Stomach smooth muscle (tissue), 2 donors: Measurements from ENCODE around the gene CD300C.
"Not testable (repeated sequence)": the region's sequence is repeated elsewhere in the genome, so short reads cannot be mapped to it uniquely, and the experiment has no call there.

Source experiments
- H3K27ac ChIP-seq: one replicate; pipeline ENCODE4 v1.7.0; 2013; ENCODE audit warnings: mild to moderate bottlenecking, low read length, inconsistent platforms
- H3K27me3 ChIP-seq, 2 donors: one replicate each; pipeline ENCODE4 v1.7.0; 2013; ENCODE audit warnings: low read length in 2 of 2; ENCODE audit not compliant: insufficient read depth in 2 of 2, control insufficient read depth in 1 of 2
- H3K36me3 ChIP-seq, 2 donors: one replicate each; pipeline ENCODE4 v1.7.0; 2013; ENCODE audit warnings: low read length in 2 of 2; ENCODE audit not compliant: control insufficient read depth in 2 of 2, insufficient read depth in 2 of 2
- H3K4me1 ChIP-seq: one replicate; pipeline ENCODE4 v1.7.0; 2013; ENCODE audit warnings: low read length; ENCODE audit not compliant: control insufficient read depth, insufficient read depth
- H3K4me3 ChIP-seq, 2 donors: one replicate each; pipeline ENCODE4 v1.7.0; 2013; ENCODE audit warnings: low read length in 2 of 2
- H3K9ac ChIP-seq, 2 donors: one replicate each; pipeline ENCODE4 v1.7.0; 2013; ENCODE audit warnings: low read length in 2 of 2, mild to moderate bottlenecking in 1 of 2
- H3K9me3 ChIP-seq, 2 donors: one replicate each; pipeline ENCODE4 v1.7.0; 2013; ENCODE audit warnings: low read length in 2 of 2; ENCODE audit not compliant: control insufficient read depth in 2 of 2
- donor health status: healthy.
- donor health status: Pancreatic carcinoma.

CD300C gene

GRCh38 chr17:74513987-74514631 is 31.8 kb downstream of the CD300C start:
- no peak overlapping the region for H3K9ac ChIP-seq
- no peaks in the 10 kb centered on the region for H3K36me3 ChIP-seq
- no peak overlapping the region for H3K27ac ChIP-seq
- H3K4me1 ChIP-seq, result no peaks in the 10 kb centered on the region
- no peak overlapping the region for H3K4me3 ChIP-seq
- peaks cover 0 to 3% of the 10 kb centered on the region in 2 donors for H3K9me3 ChIP-seq
- peaks cover 0 to 6% of the 10 kb centered on the region in 2 donors for H3K27me3 ChIP-seq

DNA sequence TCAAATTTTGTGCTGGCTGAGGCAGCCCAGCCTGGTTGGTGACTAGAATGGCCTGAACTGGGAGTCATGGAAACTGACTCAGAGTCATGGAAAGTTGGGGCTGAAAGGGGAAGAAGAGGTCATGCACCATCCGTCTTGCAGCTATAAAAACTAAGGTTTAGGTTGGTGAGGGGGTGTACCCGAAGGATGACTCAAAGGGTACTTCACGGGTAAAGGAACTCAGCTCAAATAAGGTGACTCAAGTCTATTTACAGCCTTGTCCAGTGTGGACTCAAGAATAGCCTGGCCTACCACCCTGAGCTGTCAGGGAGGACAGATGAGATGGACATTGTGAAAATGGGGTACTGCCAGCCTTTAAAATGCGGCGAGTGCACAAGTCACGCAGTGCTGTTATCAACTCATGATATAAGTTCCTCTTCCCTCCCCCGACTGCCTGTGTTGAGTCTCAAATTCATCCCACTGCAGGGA is 33.3 kb downstream of the CD300C start:
- Histone ChIP-seq H3K36me3 (no peaks in the 10 kb centered on the region), H3K9ac (no peak overlapping the region), H3K4me3 (no peak overlapping the region), H3K27ac (no peak overlapping the region), H3K9me3 (peaks cover 0 to 3% of the 10 kb centered on the region in 2 donors), H3K4me1 (no peaks in the 10 kb centered on the region), H3K27me3 (peaks cover 0 to 6% of the 10 kb centered on the region in 2 donors)

- no peaks in the 10 kb centered on the region for H3K4me1 ChIP-seq
- H3K9ac ChIP-seq, result no peak overlapping the region
- H3K4me3 ChIP-seq, result no peak overlapping the region
- no peak overlapping the region for H3K27ac ChIP-seq
- H3K9me3 ChIP-seq, result peaks cover 0 to 3% of the 10 kb centered on the region in 2 donors
- H3K36me3 ChIP-seq, result no peaks in the 10 kb centered on the region
- H3K27me3 ChIP-seq, result peaks cover 0 to 6% of the 10 kb centered on the region in 2 donors
Observed at GRCh38 chr17:74512036-74512435, 33.9 kb downstream of the CD300C start.

GRCh38 chr17:74508156-74508555 is 37.8 kb downstream of the CD300C start:
- no peak overlapping the region for H3K4me3 ChIP-seq
- H3K36me3 ChIP-seq, result no peaks in the 10 kb centered on the region
- H3K9me3 ChIP-seq, result peaks cover 0 to 3% of the 10 kb centered on the region in 2 donors
- no peak overlapping the region for H3K27ac ChIP-seq
- no peaks in the 10 kb centered on the region for H3K4me1 ChIP-seq
- H3K27me3 ChIP-seq, result peaks cover 0 to 6% of the 10 kb centered on the region in 2 donors
- no peak overlapping the region for H3K9ac ChIP-seq

DNA sequence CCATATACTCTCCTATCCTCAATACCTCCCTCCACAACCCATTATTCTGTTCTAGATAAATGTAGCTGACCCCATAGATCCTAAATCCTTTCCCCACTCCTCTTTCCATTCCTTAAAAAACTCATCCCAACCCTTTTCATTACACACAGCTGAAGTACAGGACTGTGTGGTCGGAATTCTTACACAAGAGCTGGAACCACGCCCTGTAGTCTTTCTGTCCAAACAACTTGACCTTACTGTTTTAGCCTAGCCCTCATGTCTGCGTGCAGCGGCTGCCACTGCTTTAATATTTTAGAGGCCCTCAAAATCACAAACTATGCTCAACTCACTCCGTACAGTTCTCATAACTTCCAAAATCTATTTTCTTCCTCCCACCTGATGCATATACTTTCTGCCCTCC is 42.0 kb downstream of the CD300C start:
- not testable (repeated sequence) for H3K4me1 ChIP-seq, H3K36me3 ChIP-seq

GRCh38 chr17:74502861-74503260 is 43.1 kb downstream of the CD300C start:
- Histone ChIP-seq H3K4me3 (no peak overlapping the region), H3K9me3 (no peaks in the 10 kb centered on the region), H3K27ac (no peak overlapping the region), H3K4me1 (no peaks in the 10 kb centered on the region), H3K9ac (no peak overlapping the region), H3K36me3 (no peaks in the 10 kb centered on the region), H3K27me3 (no peaks in the 10 kb centered on the region)

More for the DNA sequence above, 42.0 kb downstream of the CD300C start:
- not testable (repeated sequence) for H3K9ac ChIP-seq, H3K27me3 ChIP-seq, H3K4me3 ChIP-seq, H3K9me3 ChIP-seq, H3K27ac ChIP-seq

GRCh38 chr17:74499992-74500391 is 45.9 kb downstream of the CD300C start:
- no peaks in the 10 kb centered on the region for H3K4me1 ChIP-seq
- no peaks in the 10 kb centered on the region for H3K9me3 ChIP-seq
- H3K4me3 ChIP-seq, result no peak overlapping the region
- no peak overlapping the region for H3K9ac ChIP-seq
- no peak overlapping the region for H3K27ac ChIP-seq
- H3K36me3 ChIP-seq, result no peaks in the 10 kb centered on the region
- H3K27me3 ChIP-seq, result peaks cover 0 to 3% of the 10 kb centered on the region in 2 donors

DNA sequence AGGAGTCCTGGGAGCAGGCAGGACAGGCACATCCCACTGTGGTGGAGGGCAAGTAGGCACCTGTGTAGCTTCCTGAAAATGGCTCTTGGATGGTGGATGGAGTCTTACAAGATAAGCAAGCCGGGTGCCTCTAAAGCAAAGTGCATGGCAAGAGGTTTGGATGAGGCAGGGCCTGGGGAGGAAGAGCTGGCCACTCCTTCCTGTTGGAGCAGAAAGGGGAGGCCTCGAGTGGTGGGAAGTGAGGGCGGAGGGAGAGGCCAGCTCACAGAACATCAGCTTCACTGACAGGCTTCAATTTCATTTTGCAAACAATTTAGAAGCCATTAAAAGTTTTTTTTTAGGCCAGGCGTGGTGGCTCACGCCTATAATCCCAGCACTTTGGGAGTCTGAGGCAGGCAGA is 48.4 kb downstream of the CD300C start:
- H3K9me3 ChIP-seq, result no peaks in the 10 kb centered on the region
- no peaks in the 10 kb centered on the region for H3K36me3 ChIP-seq
- no peak overlapping the region for H3K9ac ChIP-seq
- peaks cover 0 to 3% of the 10 kb centered on the region in 2 donors for H3K27me3 ChIP-seq
- no peak overlapping the region for H3K4me3 ChIP-seq
- no peaks in the 10 kb centered on the region for H3K4me1 ChIP-seq
- no peak overlapping the region for H3K27ac ChIP-seq

DNA sequence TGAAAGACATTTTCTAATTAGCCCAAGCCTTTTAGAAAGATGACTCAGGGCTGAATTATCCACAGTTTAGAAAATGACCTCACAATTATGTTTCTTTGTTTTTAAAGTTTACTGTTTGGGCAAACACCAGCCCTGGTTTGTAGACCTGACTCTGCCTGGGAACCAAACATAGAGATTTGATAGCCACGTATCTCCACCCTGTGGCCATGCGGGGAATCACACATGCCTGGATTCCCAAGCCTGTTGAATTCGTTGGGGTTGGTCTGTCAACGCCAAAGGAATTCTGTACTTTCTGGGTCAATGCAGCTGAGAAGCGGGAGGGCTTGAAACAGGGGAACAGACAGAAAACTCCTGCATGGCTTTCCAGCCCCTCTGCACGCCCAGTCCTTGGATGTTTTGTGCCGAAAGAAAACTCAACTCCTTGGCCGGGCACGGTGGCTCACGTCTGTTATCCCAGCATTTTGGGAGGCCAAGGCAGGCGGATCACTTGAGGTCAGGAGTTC is 52.5 kb downstream of the CD300C start:
- Histone ChIP-seq H3K27ac (no peak overlapping the region), H3K36me3 (no peaks in the 10 kb centered on the region), H3K9me3 (no peaks in the 10 kb centered on the region), H3K9ac (no peak overlapping the region), H3K27me3 (peaks cover 0 to 3% of the 10 kb centered on the region in 2 donors), H3K4me1 (no peaks in the 10 kb centered on the region), H3K4me3 (no peak overlapping the region)

DNA sequence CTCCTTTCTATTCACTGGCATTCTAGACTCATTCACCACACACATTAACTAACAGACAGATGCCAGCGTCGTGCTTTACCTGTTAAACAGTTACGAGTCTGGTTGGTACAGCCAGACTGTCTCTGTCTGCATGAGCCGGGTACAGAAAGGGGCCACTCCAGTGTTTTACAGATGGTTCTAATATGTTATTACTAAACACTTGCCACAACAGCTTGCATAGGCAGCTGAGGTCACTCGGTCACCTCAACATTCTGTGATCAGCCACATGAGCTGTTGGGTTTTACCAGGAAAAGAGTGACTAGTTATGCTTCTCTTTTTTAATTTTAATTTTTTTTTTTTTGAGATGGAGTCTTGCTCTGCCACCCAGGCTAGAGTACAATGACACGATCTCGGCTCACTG is 54.3 kb downstream of the CD300C start:
- H3K4me1 ChIP-seq, result no peaks in the 10 kb centered on the region
- H3K9ac ChIP-seq, result no peak overlapping the region
- no peak overlapping the region for H3K4me3 ChIP-seq
- H3K27me3 ChIP-seq, result peaks cover 0 to 3% of the 10 kb centered on the region in 2 donors
- no peaks in the 10 kb centered on the region for H3K9me3 ChIP-seq
- no peak overlapping the region for H3K27ac ChIP-seq
- H3K36me3 ChIP-seq, result no peaks in the 10 kb centered on the region
